ENCODE data around the gene AK9.

The AK9 gene

DNA sequence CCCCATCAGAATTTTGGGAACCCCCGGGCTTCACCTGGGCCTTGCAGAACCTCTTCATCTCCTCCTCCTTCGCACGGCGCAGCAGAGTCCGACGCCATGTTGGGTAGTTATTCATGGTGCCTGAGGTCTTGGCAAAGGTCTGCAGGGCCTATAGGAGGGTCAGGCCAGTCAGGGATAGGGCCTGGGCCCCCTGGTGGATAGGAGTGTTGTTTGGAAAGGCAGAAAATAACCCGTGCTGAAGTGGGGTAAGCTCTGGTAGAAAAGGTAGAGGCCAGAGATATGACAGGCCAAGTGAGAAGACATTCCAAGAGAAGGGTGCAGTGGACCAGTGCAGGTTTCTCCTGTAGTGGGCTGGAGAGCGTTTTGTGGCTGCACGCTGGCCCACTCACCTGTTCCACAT lies 245.6 kb downstream of the AK9 start:
- no peak for DNase-seq (ENCODE audit: low read depth in 2 of 2)

GRCh38 chr6:109443425-109443950 lies 247.5 kb downstream of the AK9 start:
- DNase-seq (ENCODE audit: low read depth in 2 of 2): no peak
